Measurements from ENCODE around the gene LRP1B.

LRP1B gene

GRCh38 chr2:141392517-141393213 is 738.2 kb downstream of the LRP1B start:
- in situ Hi-C loops (cut with HindIII; ENCODE audit: low pct_unique_long_range_greater_than_20kb, low sequenced_read_pairs): no loop called here
- no peak for TF ChIP-seq JUND (IDR thresholded peaks at IDR 0.05; ENCODE audit: low read depth)
- DNase-seq (ENCODE audit: low read depth in 1 of 2, low spot score in 1 of 2): no peak

GRCh38 chr2:141386168-141386567 is 744.6 kb downstream of the LRP1B start:
- in situ Hi-C loops (cut with HindIII; ENCODE audit: low pct_unique_long_range_greater_than_20kb, low sequenced_read_pairs): no loop called here
- DNase-seq (ENCODE audit: low read depth in 1 of 2, low spot score in 1 of 2): no peak
- TF ChIP-seq JUND (IDR thresholded peaks at IDR 0.05; ENCODE audit: low read depth): no peak

- no peak for TF ChIP-seq JUND (IDR thresholded peaks at IDR 0.05; ENCODE audit: low read depth)
- no peak for DNase-seq (ENCODE audit: low read depth in 1 of 2, low spot score in 1 of 2)
- in situ Hi-C loops (cut with HindIII; ENCODE audit: low pct_unique_long_range_greater_than_20kb, low sequenced_read_pairs): no loop called here
Observed at GRCh38 chr2:141384676-141385075, 746.1 kb downstream of the LRP1B start.

GRCh38 chr2:141381946-141382345 is 748.9 kb downstream of the LRP1B start:
- DNase-seq (ENCODE audit: low read depth in 1 of 2, low spot score in 1 of 2): no peak
- in situ Hi-C loops (cut with HindIII; ENCODE audit: low pct_unique_long_range_greater_than_20kb, low sequenced_read_pairs): no loop called here
- TF ChIP-seq JUND (IDR thresholded peaks at IDR 0.05; ENCODE audit: low read depth): no peak

- in situ Hi-C loops (cut with HindIII; ENCODE audit: low pct_unique_long_range_greater_than_20kb, low sequenced_read_pairs): no loop called here
- no peak for TF ChIP-seq JUND (IDR thresholded peaks at IDR 0.05; ENCODE audit: low read depth)
- no peak for DNase-seq (ENCODE audit: low read depth in 1 of 2, low spot score in 1 of 2)
Observed at GRCh38 chr2:141380008-141380979, 750.5 kb downstream of the LRP1B start.

- in situ Hi-C loops (cut with HindIII; ENCODE audit: low pct_unique_long_range_greater_than_20kb, low sequenced_read_pairs): no loop called here
- DNase-seq (ENCODE audit: low read depth in 1 of 2, low spot score in 1 of 2): no peak
- no peak for TF ChIP-seq JUND (IDR thresholded peaks at IDR 0.05; ENCODE audit: low read depth)
Observed at GRCh38 chr2:141364821-141365220, 766.0 kb downstream of the LRP1B start.

GRCh38 chr2:141362311-141362710 is 768.5 kb downstream of the LRP1B start:
- DNase-seq (ENCODE audit: low read depth in 1 of 2, low spot score in 1 of 2): no peak
- in situ Hi-C loops (cut with HindIII; ENCODE audit: low pct_unique_long_range_greater_than_20kb, low sequenced_read_pairs): no loop called here
- TF ChIP-seq JUND (IDR thresholded peaks at IDR 0.05; ENCODE audit: low read depth): no peak

GRCh38 chr2:141348481-141348880 is 782.3 kb downstream of the LRP1B start:
- DNase-seq (ENCODE audit: low read depth in 1 of 2, low spot score in 1 of 2): no peak
- no peak for TF ChIP-seq JUND (IDR thresholded peaks at IDR 0.05; ENCODE audit: low read depth)
- in situ Hi-C loops (cut with HindIII; ENCODE audit: low pct_unique_long_range_greater_than_20kb, low sequenced_read_pairs): no loop called here

GRCh38 chr2:141341444-141341843 is 789.4 kb downstream of the LRP1B start:
- in situ Hi-C loops (cut with HindIII; ENCODE audit: low pct_unique_long_range_greater_than_20kb, low sequenced_read_pairs): no loop called here
- no peak for DNase-seq (ENCODE audit: low read depth in 1 of 2, low spot score in 1 of 2)
- no peak for TF ChIP-seq JUND (IDR thresholded peaks at IDR 0.05; ENCODE audit: low read depth)

- TF ChIP-seq JUND (IDR thresholded peaks at IDR 0.05; ENCODE audit: low read depth): no peak
- no peak for DNase-seq (ENCODE audit: low read depth in 1 of 2, low spot score in 1 of 2)
- in situ Hi-C loops (cut with HindIII; ENCODE audit: low pct_unique_long_range_greater_than_20kb, low sequenced_read_pairs): no loop called here
Observed at GRCh38 chr2:141331127-141331526, 799.7 kb downstream of the LRP1B start.

- no peak for DNase-seq (ENCODE audit: low read depth in 1 of 2, low spot score in 1 of 2)
- TF ChIP-seq JUND (IDR thresholded peaks at IDR 0.05; ENCODE audit: low read depth): no peak
- in situ Hi-C loops (cut with HindIII; ENCODE audit: low pct_unique_long_range_greater_than_20kb, low sequenced_read_pairs): no loop called here
Observed at GRCh38 chr2:141329964-141330363, 800.9 kb downstream of the LRP1B start.

GRCh38 chr2:141323571-141323970 is 807.2 kb downstream of the LRP1B start:
- TF ChIP-seq JUND (IDR thresholded peaks at IDR 0.05; ENCODE audit: low read depth): no peak
- in situ Hi-C loops (cut with HindIII; ENCODE audit: low pct_unique_long_range_greater_than_20kb, low sequenced_read_pairs): no loop called here
- no peak for DNase-seq (ENCODE audit: low read depth in 1 of 2, low spot score in 1 of 2)

- no peak for TF ChIP-seq JUND (IDR thresholded peaks at IDR 0.05; ENCODE audit: low read depth)
- in situ Hi-C loops (cut with HindIII; ENCODE audit: low pct_unique_long_range_greater_than_20kb, low sequenced_read_pairs): no loop called here
- DNase-seq (ENCODE audit: low read depth in 1 of 2, low spot score in 1 of 2): no peak
Observed at GRCh38 chr2:141317986-141318385, 812.8 kb downstream of the LRP1B start.

Measured in T47D (cell line).